Measurements from ENCODE around the gene SF3A1. TPM values are rescaled to one million over a fixed set of nuclear protein-coding genes. Genes with fewer than 3 reads are reported as not detected.

The SF3A1 gene
- total RNA-seq, 2 donors from 2014 or later = 56.7 to 77.0 TPM

DNA sequence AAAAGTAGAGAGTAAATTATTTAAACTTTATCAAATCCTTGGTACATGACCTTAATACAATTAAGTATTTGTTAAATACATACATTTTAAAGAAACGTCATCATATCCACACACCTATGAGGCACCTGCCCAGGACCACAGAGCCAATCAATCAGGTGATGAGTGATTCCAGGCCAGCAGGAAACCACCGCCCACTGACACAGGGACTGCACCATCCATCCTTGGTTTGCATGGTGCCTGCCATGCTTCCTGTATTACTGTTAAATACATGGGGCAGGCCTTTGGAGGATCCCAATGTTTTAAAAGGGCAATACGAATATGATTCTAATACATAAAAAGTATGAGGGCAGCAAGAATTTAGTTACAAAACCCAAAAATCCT lies 23.0 kb downstream of the SF3A1 start:
- Histone ChIP-seq H3K36me3 (peaks cover 67% of the 10 kb centered on the region), H3K27me3 (replicated peaks; ENCODE audit: insufficient read depth) (no peaks in the 10 kb centered on the region), H3K4me3 (no peak overlapping the region), H3K27ac (no peak overlapping the region), H3K4me1 (ENCODE audit: control insufficient read depth in 1 of 2, low read depth in 2 of 2) (no peaks in the 10 kb centered on the region), H3K9me3 (no peaks in the 10 kb centered on the region)
- TF ChIP-seq, protein P1, sequence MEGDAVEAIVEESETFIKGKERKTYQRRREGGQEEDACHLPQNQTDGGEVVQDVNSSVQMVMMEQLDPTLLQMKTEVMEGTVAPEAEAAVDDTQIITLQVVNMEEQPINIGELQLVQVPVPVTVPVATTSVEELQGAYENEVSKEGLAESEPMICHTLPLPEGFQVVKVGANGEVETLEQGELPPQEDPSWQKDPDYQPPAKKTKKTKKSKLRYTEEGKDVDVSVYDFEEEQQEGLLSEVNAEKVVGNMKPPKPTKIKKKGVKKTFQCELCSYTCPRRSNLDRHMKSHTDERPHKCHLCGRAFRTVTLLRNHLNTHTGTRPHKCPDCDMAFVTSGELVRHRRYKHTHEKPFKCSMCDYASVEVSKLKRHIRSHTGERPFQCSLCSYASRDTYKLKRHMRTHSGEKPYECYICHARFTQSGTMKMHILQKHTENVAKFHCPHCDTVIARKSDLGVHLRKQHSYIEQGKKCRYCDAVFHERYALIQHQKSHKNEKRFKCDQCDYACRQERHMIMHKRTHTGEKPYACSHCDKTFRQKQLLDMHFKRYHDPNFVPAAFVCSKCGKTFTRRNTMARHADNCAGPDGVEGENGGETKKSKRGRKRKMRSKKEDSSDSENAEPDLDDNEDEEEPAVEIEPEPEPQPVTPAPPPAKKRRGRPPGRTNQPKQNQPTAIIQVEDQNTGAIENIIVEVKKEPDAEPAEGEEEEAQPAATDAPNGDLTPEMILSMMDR (IDR thresholded peaks at IDR 0.05) = no peak
- ATAC-seq (ENCODE audit: insufficient number of reproducible peaks, low FRiP score, low read depth) (no peak), DNase-seq (ENCODE audit: low spot score) (no peak)

DNA sequence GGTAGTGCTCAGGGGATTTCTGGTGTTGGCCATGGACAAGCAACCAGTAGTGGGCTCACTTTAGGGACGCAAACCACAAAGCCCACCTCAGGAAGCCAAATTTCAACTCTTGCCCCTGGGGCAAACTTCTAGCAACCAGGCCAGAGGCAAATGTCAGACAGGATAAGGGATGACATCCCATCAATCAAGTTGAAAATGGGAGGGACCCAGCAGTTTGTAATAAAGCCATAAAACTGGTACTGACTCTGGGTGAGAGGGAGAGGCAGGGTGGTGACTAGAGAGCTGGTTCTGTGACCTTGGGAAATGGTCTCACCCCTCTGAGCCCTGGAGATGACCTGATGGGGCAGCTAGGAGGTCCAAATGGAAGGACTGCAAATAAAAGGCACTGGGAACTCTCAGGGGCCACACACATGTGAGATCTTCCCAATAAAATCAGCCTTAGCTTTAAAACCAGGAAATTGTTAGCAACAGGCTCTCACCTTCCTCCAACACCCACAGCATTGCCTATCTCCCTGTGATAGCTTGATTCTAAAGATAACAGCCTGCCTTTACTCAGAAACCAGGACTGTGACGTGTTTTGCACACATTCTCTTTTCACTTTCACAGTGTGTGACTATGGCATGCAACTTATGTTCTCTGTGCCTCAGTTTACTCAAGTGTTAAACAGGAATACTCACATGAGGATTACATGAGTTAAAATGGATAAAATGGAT lies 23.5 kb downstream of the SF3A1 start:
- peaks cover 61% of the 10 kb centered on the region for H3K36me3 ChIP-seq
- ATAC-seq (ENCODE audit: insufficient number of reproducible peaks, low FRiP score, low read depth) (no peak), DNase-seq (ENCODE audit: low spot score) (no peak)
- no peak overlapping the region for H3K4me3 ChIP-seq
- H3K27ac ChIP-seq = no peak overlapping the region
- TF ChIP-seq, protein P1 (IDR thresholded peaks at IDR 0.05) = no peak
- no peaks in the 10 kb centered on the region for H3K27me3 ChIP-seq (replicated peaks; ENCODE audit: insufficient read depth)
- H3K4me1 ChIP-seq (ENCODE audit: control insufficient read depth in 1 of 2, low read depth in 2 of 2) = no peaks in the 10 kb centered on the region
- H3K9me3 ChIP-seq = no peaks in the 10 kb centered on the region

DNA sequence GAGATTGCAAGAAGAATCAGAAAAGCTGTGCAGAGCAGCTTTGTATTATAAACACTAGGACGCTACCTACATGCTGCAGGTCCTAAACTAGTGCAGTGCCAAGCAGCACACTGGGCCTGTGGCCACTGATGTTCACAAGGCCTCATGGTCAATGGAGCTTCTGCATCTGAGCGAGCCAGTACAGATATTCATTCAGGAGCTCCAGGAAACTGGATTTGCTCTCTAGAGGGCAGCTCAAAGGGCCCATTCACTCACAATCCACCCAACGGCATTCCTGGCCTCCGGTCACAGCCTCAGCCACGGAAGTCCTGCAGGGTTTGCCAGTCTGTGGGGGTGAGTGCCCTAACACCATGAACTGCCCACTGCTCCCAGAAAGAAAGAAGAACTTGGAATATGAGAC lies 24.1 kb downstream of the SF3A1 start:
- Histone ChIP-seq H3K36me3 (peaks cover 56% of the 10 kb centered on the region), H3K27ac (no peak overlapping the region), H3K4me3 (no peak overlapping the region), H3K4me1 (ENCODE audit: control insufficient read depth in 1 of 2, low read depth in 2 of 2) (peaks cover 0 to 2% of the 10 kb centered on the region in 2 donors), H3K9me3 (no peaks in the 10 kb centered on the region), H3K27me3 (replicated peaks; ENCODE audit: insufficient read depth) (no peaks in the 10 kb centered on the region)
- TF ChIP-seq, protein P1 (IDR thresholded peaks at IDR 0.05) = no peak
- DNase-seq (ENCODE audit: low spot score) (no peak), ATAC-seq (ENCODE audit: insufficient number of reproducible peaks, low FRiP score, low read depth) (no peak)

DNA sequence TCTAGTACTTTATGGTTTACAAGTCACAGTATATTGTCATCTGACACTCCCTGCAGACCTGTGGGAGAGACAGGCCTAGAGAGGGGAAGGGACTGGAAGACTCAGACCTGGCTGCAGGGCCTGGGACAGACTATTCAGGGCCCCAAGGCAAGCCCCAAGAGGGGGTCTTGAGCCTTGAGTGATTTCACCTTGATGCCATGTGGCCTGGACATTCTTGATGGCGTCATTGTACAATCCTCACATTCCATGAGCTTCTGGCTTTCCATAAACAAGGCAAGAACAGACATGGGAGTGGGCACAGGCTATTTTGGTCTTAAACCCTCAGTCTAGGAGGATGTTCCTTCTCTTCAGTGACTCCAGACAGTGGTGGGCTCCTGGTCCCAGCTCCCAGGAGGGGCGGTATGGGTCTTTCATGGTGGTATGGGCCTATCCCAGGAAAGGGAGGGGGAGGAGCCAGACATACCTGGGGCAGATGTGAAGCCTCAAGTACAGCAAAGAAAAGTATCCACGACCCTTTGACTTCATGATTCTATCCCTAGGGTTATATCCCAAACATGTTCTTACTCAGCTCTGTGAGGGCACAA lies 28.1 kb downstream of the SF3A1 start:
- peaks cover 16% of the 10 kb centered on the region for H3K36me3 ChIP-seq
- H3K9me3 ChIP-seq = no peaks in the 10 kb centered on the region
- H3K4me3 ChIP-seq = no peak overlapping the region
- ATAC-seq (ENCODE audit: insufficient number of reproducible peaks, low FRiP score, low read depth) = no peak
- no peak overlapping the region for H3K27ac ChIP-seq
- peaks cover 21 to 32% of the 10 kb centered on the region in 2 donors for H3K4me1 ChIP-seq (ENCODE audit: control insufficient read depth in 1 of 2, low read depth in 2 of 2)
- no peaks in the 10 kb centered on the region for H3K27me3 ChIP-seq (replicated peaks; ENCODE audit: insufficient read depth)
- TF ChIP-seq, protein P1 (IDR thresholded peaks at IDR 0.05) = no peak
- DNase-seq (ENCODE audit: low spot score) = no peak

DNA sequence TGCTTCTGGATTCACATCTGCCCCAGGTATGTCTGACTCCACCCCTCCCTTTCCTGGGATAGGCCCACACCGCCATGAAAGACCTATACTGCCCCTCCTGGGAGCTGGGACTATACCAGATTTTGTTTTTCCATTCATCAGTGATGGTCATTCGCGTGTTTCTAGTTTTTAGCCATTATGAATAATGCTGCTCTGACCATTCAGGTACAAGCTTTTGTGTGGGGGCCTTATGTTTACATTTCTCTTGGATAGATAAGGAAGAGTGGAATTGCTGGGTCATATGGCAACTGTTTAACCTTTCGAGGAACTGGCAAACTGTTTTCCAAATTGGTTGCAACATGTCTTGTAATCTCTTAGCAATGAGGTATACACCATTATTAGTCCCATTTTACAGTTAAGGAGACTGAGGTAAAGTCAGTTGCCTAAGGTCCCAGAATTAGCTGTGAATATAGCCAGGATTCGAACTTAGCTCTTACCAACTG lies 28.8 kb downstream of the SF3A1 start:
- TF ChIP-seq, protein P1 (IDR thresholded peaks at IDR 0.05) = no peak
- no peaks in the 10 kb centered on the region for H3K27me3 ChIP-seq (replicated peaks; ENCODE audit: insufficient read depth)
- H3K4me3 ChIP-seq = no peak overlapping the region
- DNase-seq (ENCODE audit: low spot score) (no peak), ATAC-seq (ENCODE audit: insufficient number of reproducible peaks, low FRiP score, low read depth) (no peak)
- peaks cover 10% of the 10 kb centered on the region for H3K36me3 ChIP-seq
- H3K4me1 ChIP-seq (ENCODE audit: control insufficient read depth in 1 of 2, low read depth in 2 of 2) = peaks cover 25 to 39% of the 10 kb centered on the region in 2 donors
- no peaks in the 10 kb centered on the region for H3K9me3 ChIP-seq
- peak overlapping the region in 1 of 2 donors; percentile 74 for H3K27ac ChIP-seq
